ENCODE results near the gene OVOL2.
A peak's percentile ranks its signal among the peaks of the same experiment; 100 is the strongest.

Gene OVOL2

DNA sequence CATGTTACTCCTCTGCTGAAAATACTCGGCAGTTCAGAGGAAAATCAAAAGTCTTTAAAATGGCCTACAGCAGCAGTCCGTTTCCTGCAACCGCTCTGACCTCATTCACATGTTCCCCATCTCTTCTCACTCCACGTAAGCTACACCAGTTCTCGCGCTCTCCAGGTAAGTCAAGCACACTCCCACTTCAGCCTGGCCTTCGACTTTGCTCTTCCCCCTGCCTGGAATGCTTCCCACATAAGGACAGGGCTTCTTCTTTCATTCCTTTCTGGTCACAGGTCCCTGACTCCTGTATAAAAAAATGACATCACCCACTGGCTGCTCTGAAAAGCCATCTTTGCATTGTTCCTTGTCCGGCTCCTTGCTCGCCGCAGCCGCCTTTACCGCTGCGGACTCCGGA, 46.2 kb downstream of the OVOL2 start:
- no peak for DNase-seq

DNA sequence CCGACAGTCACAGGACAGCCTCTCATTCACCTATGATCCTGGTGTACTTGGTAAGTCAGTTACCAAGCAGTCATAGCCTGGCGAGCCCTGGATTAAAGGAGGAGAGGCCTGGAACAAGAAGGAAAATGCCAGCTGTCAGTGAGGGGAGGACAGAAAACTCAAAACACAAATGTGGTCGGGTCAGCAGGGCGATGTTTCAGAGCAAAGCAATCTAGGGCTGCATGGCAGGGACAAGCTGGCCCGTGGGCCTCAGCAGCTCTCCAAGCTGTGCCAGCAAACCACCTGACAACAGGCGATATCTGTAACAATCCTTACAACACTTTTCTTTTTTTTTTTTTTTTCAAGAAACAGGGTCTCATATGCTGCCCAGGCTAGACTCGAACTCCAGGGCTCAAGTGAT, 48.6 kb downstream of the OVOL2 start:
- no peak for DNase-seq

DNA sequence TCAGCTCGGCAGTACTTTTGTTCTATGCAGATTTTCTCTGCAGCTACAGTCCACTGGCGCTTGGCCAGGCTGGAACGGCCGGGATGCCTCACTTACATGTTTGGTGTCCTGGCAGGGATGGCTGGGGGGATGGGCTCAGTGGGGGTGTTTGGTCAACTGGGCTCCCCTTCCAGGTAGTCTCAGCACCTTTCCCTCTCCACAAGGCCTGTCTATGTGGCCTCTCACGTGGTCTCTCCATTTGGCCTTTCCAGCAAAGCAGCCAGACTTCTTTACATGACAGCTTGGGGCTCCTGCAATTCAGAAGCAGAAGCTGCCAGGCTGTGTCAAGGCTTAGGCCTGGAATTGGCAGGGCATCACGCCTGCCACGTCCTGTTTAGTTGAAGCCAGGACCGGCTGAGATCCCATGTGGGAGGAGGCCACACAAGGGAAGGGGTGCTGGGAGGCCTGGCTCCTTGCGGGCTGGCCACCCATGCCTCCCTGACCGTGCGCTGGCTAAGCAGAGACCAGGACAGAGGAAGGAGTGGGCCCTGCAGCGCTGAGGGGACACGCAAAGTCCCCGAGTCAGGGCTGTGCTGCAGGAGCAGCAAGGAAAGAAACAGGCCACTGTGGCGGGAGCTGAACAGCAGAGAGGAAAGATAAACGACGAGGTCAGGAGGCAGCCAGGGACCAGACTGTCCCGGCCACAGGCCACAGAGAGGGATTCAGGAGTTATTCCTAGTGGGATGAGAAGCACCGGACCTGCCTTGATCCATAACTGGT, 50.0 kb downstream of the OVOL2 start:
- no peak for DNase-seq

DNA sequence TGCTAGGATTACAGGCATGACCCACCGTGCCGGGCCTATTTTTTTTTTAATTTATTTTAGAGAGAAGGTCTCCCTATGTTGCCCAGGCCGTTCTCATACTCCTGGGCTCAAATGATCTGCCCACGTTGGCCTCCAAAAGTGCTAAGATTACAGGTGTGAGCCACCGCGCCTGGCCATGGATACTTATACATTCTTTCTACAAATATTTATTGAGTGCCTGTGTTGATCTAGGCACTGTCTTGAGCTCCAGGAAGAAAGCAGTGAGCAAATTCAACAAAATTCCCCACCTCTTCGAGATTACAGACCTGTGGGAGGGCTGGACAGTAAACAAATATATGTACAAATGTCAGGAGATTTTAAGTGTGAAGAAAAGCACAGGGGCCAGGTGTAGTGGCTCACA, 51.0 kb downstream of the OVOL2 start:
- no peak for DNase-seq

DNA sequence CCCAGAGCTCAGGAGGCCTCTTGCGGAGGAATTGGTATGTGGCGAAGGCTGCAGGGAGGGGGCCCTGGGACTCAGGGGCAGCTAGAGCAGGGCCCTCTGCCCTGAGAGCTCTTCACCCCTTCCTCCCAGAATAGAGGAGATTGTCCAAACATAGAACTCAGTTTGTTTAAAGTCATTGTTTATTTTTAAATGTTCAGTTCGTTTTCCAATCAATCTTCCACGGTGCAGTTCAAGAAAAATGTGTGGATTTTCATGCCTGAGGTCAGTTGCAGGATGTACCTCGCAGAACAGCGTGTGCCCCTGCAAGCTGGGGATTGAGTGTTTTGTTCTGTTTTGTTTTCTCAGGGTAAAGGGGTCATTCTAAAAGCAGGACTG, 51.7 kb downstream of the OVOL2 start:
- no peak for DNase-seq

DNA sequence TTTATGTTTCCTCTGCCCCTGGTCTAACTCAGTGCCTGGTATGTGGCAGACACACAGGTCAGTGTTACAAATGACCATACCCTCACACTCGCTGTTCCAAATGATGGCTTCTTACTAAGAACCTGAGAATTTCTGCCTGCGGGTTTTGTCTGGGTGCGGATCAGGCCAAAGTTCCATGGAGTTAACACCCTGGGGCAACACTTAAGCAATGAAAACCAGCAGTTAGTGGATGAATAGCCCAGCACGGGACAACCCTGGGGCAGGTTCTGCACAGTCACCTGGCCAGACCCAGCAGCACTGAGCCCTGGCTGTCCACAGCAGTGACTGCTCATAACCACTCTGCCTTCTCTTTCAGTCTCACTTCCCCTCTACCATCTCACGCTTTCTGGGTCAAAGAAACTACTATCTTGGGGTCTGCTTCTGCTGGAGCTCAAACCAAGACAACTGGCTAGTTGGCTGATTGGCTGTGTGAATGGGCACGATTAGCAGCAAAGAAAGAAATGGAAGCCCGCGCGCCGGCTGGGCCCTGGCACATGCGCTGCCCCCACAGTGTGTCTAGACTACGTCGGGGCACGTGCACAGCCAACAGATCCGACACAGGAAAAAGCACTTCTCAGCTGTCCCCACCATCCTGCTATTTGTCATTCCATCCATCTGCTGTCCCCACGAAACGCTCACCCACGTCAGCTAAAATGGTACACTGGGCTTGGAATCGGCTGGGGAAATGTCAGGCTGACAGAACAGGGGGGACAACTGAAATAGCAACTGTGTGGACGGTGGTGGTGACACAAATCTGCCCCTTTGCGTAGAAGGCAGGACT, 52.3 kb downstream of the OVOL2 start:
- no peak for DNase-seq

- DNase-seq, result no peak
Measured at GRCh38 chr20:18004384-18005031, 53.2 kb downstream of the OVOL2 start.

- DNase-seq, result no peak
Measured at GRCh38 chr20:18003897-18004296, 53.8 kb downstream of the OVOL2 start.

GRCh38 chr20:18001131-18001921, 56.4 kb downstream of the OVOL2 start:
- no peak for DNase-seq

DNA sequence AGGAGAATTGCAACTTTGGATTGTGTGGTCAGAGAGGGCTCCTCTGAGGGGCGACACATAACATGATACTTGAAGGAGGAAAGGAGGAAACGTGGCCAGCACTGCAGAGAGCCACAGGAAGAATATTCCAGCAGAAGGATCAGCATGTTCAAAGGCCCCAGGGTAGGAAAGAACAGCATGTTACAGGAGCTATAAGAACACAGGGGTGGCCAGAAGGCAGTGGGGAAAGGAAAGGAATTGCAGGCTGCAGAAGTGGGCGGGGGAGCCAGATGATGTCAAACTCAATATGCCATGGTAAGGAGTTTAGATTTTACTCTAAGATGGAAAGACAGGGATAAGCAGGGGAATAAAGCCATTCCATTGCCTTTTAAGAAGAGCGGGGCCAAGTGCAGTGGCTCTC, 58.1 kb downstream of the OVOL2 start:
- no peak for DNase-seq

DNA sequence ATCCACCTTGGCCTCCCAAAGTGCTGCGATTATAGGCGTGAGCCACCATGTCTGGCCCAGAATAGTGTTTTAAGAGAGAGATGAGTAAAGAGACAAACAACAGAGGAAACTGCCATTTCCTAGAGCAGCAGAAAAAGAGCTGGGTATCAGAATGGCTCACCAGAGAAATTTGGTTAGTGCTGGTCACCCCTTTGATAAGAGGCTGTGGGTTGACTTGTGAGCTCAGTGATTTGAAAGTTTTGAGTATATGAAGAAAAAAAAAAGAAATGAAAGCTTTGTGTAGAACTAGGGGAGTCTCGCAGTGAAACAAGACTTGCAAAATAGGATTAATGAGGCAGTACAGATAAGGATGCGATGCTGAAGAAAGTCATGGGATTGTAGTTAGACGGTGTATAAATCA, 59.3 kb downstream of the OVOL2 start:
- no peak for DNase-seq

DNA sequence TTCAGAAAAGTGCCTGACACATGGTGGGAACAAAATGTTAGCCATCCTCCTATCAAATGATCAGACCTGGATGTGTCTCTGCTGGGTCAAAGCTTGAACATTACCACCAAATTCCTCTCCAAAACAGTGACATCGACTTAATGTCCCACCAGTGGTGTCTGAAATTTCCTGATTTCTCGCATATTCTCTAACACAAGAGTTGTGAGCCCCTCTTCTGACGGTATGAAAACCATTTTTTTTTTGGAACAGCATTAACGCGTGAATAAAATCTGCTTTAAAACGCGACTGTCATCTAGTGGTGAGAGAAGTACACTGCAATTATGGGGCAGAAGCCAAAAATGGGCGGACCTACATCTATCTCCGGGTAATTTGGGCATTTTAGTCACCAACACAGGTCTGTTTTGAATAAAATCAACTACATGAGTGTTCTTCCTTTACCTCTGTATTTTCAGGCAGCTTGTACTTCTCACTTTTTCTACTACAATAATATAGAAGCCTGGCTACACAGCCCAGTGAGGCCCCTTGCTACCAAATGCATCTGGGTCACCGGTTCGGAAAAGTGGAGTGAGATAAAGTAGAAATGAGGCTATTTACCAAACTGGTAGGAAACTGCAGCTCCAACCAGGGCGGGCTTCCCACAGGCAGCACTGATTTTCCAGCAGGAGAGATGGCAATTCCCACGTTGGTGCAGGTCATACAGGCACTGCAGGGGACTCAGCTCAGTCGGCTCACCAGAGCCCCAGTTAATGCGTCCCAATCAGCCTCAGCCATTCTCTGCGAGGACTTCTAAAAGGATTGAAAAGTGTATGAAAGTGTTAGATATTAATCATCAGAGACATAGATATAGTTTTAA, 61.5 kb downstream of the OVOL2 start:
- peak; percentile 16 to 47 for DNase-seq

GRCh38 chr20:17993546-17993945, 64.2 kb downstream of the OVOL2 start:
- DNase-seq, result no peak

DNA sequence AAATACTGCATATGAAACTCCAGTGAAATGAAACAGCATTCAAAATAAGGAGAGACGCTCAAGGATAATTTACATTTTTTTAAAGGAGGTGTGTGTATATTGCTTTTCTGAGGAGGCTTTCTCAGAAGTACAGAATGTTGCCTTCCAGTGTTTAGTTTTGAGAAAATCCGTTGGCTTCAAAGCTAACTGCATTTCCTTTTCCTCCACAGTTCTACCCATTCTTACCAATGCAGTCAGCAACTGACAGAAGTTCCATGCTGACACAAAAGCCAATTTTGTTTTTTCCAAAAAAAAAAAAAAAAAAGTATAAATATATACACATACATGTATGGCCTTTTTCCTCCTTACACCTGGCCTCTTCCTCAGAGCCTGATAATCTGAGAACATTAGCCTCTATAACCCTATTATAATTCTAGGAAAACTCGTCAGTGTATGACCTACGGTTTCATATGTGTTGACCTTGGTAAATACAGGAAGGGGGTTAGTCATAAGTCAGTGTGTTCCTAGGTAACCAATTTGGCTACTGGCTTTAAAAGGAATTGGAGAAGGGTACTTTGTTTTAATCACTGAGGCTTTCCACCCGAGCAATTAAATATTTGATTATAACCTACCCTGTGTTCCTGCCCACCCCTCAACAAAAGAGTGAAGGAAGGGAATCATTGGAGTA, 64.7 kb downstream of the OVOL2 start:
- DNase-seq, result no peak

DNA sequence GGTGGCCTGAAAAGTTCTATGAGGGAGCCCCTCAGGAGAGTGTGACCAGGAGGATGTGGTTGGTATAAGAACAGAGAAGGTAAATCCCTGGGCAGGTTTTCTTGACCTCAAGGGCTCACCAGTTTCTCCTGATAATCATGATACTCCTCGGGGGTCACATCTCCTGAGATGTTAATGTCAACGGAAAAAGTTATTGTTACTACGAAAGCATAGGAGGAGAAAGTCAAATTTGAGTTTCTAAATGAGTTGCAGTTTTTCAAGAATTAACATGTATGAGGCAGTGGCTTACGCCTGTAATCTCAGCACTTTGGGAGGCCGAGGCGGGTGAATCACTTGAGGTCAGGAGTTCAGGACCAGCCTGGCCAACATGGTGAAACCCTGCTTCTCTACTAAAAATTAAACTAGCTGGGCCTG, 65.5 kb downstream of the OVOL2 start:
- DNase-seq, result peak; percentile 39 to 42

GRCh38 chr20:17990278-17990972, 67.3 kb downstream of the OVOL2 start:
- no peak for DNase-seq

GRCh38 chr20:17987988-17988387, 69.7 kb downstream of the OVOL2 start:
- DNase-seq, result no peak

DNA sequence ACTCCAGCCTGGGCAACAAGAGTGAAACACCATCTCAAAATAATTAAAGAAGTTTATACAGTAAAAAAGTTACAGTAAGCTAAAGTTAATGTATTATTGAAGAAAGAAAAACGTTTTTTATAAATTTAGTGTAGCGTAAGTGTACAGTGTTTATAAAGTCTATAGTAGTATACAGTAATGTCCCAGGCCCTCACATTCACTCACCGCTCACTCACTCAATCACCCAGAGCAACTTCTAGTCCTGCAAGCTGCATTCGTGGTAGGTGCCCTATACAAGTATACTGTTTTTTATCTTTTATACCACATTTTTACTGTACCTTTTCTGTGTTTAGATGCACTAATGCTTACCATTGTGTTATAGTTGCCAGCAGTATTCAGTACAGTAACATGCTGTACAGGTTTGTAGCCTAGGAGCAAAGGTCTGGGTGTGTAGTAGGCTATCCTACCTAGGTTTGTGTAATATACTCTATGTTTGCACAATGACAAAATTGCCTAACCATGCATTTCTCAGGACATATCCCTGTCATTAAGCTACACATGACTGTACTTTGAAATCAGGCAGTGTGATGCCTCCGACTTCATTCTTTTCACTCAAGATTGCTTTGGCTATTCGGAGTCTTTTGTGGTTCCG, 72.2 kb downstream of the OVOL2 start:
- no peak for DNase-seq

DNA sequence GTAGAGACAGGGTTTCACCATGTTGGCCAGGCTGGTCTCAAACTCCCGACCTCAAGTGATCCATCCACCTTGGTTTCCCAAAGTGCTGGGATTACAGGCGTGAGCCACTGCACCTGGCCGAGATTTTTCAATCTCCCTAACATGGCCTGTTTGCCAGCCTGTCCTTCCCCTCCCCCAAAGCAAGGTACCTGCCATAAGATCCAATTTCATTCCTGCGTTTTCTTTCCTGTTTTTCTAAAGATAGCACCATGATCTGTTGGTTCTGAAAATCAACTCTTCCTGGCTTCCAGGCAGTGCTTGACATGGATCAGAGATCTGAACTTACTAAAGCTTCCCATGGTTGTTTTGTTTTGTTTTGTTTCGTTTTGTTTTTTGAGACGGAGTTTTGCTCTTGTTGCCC, 81.4 kb downstream of the OVOL2 start:
- DNase-seq, result no peak
